Liver (tissue), 9 donors: ENCODE data around the gene RAI2. TPM values are rescaled to one million over a fixed set of nuclear protein-coding genes. Genes with fewer than 3 reads are reported as not detected.

ENCODE experiments used
- DNase-seq: peaks from one replicate; pipeline ENCODE4 v3.0.0-alpha.2; 2017; ENCODE audit warnings: low spot score
- H3K27ac ChIP-seq, 2 donors: one replicate each; pipeline ENCODE4 v1.7.0; 2013; ENCODE audit warnings: inconsistent platforms in 2 of 2, low read length in 2 of 2, control low read depth in 1 of 2, low read depth in 1 of 2, mild to moderate bottlenecking in 1 of 2
- H3K27me3 ChIP-seq, 4 donors: one replicate each; pipeline versions ENCODE4 v1.6.1 to v1.7.0; 2013; ENCODE audit warnings: low read length in 3 of 4, inconsistent platforms in 1 of 4, mild to moderate bottlenecking in 1 of 4, moderate library complexity in 1 of 4; ENCODE audit not compliant: control insufficient read depth in 4 of 4, insufficient read depth in 4 of 4
- H3K36me3 ChIP-seq, 4 donors: one replicate each; pipeline versions ENCODE4 v1.6.1 to v1.7.0; 2013; ENCODE audit warnings: low read length in 3 of 4, mild to moderate bottlenecking in 3 of 4, low read depth in 1 of 4, moderate library complexity in 1 of 4; ENCODE audit not compliant: control insufficient read depth in 4 of 4, insufficient read depth in 3 of 4
- H3K4me1 ChIP-seq, 4 donors: one replicate each; pipeline versions ENCODE4 v1.6.1 to v1.7.0; 2013; ENCODE audit warnings: low read length in 3 of 4, mild to moderate bottlenecking in 3 of 4, moderate library complexity in 1 of 4; ENCODE audit not compliant: control insufficient read depth in 4 of 4, insufficient read depth in 4 of 4
- H3K4me3 ChIP-seq, 3 donors: one replicate each; pipeline versions ENCODE4 v1.6.1 to v1.7.0; 2013; ENCODE audit warnings: low read length in 3 of 3, control low read depth in 1 of 3, low read depth in 1 of 3, mild to moderate bottlenecking in 1 of 3
- H3K9ac ChIP-seq, 2 donors: one replicate each; pipeline ENCODE4 v1.7.0; 2013; ENCODE audit warnings: low read length in 2 of 2, mild to moderate bottlenecking in 2 of 2, moderate library complexity in 2 of 2, control low read depth in 1 of 2, low read depth in 1 of 2
- H3K9me3 ChIP-seq, 4 donors: one replicate each; pipeline versions ENCODE4 v1.6.1 to v1.7.0; 2013; ENCODE audit warnings: low read length in 3 of 4; ENCODE audit not compliant: control insufficient read depth in 4 of 4
- EGR1 ChIP-seq, 2 donors: IDR thresholded peaks; 2 replicates each; pipeline ENCODE4 v1.6.1; 2016 to 2018; ENCODE audit warnings: antibody characterized with exemption in 2 of 2, low read depth in 2 of 2
- FOXA1 ChIP-seq: IDR thresholded peaks from 2 replicates; pipeline ENCODE4 v1.6.1; 2016; ENCODE audit warnings: antibody characterized with exemption
- FOXA2 ChIP-seq: IDR thresholded peaks from 2 replicates; pipeline ENCODE4 v1.6.1; 2016; ENCODE audit warnings: antibody characterized with exemption
- GABPA ChIP-seq, 2 donors: IDR thresholded peaks in 1 of 2; conservative IDR thresholded peaks in 1 of 2; 2 replicates each; pipeline ENCODE4 v1.6.1; 2016; ENCODE audit warnings: antibody characterized with exemption in 2 of 2, mild to moderate bottlenecking in 1 of 2, moderate library complexity in 1 of 2
- HNF4A ChIP-seq, 2 donors: conservative IDR thresholded peaks; 2 replicates each; pipeline ENCODE4 v1.6.1; 2016; ENCODE audit warnings: antibody characterized with exemption in 2 of 2, mild to moderate bottlenecking in 2 of 2
- HNF4G ChIP-seq: IDR thresholded peaks from 2 replicates; pipeline ENCODE4 v1.6.1; 2016; ENCODE audit warnings: antibody characterized with exemption
- JUND ChIP-seq, 2 donors: IDR thresholded peaks; 2 replicates each; pipeline ENCODE4 v1.6.1; 2016; ENCODE audit warnings: antibody characterized with exemption in 2 of 2
- NR2F2 ChIP-seq: IDR thresholded peaks from 2 replicates; pipeline ENCODE4 v1.6.1; 2016; ENCODE audit warnings: antibody characterized with exemption
- RAD21 ChIP-seq, 2 donors: IDR thresholded peaks; 2 replicates each; pipeline ENCODE4 v1.6.1; 2016; ENCODE audit warnings: antibody characterized with exemption in 2 of 2, mild to moderate bottlenecking in 2 of 2
- RXRA ChIP-seq, 2 donors: IDR thresholded peaks; 2 replicates each; pipeline ENCODE4 v1.6.1; 2017 to 2018; ENCODE audit warnings: antibody characterized with exemption in 2 of 2, mild to moderate bottlenecking in 1 of 2
- SP1 ChIP-seq: IDR thresholded peaks from 2 replicates; pipeline ENCODE4 v1.6.1; 2018; ENCODE audit warnings: antibody characterized with exemption, mild to moderate bottlenecking
- TAF1 ChIP-seq: conservative IDR thresholded peaks from 2 replicates; pipeline ENCODE4 v1.6.1; 2016; ENCODE audit warnings: antibody characterized with exemption, mild to moderate bottlenecking
- YY1 ChIP-seq: IDR thresholded peaks from 2 replicates; pipeline ENCODE4 v1.6.1; 2016; ENCODE audit warnings: antibody characterized with exemption, mild to moderate bottlenecking
- WGBS: extraction: QIAGEN DNeasy Blood & Tissue Kit; methylation state at CpG from one replicate; pipeline ENCODE4 v1.1.7; 2013; 5-methylcytosine and 5-hydroxymethylcytosine counted together
- polyA plus RNA-seq, 2 donors: library from polyadenylated mRNA; stranded (reverse) in 1 of 2; unstranded in 1 of 2; fragments of 200-250 nt in 1 of 2; fragments of >200 nt in 1 of 2; fragmentation: Nextera tagmentation in 1 of 2; extraction: Ambion mirVana in 1 of 2; gene quantifications; one replicate each; pipeline versions ENCODE4 v1.2.1 to v1.2.3, GENCODE V29; 2013 to 2015
- total RNA-seq, 2 donors: library from RNA; depleted of rRNA; stranded (reverse); fragments of >200 nt; gene quantifications; one replicate each; pipeline ENCODE4 v1.2.3, GENCODE V29; 2014
- TF ChIP-seq, protein P1 (sequence below): IDR thresholded peaks from 2 replicates; pipeline ENCODE4 v1.6.1; 2016; ENCODE audit warnings: antibody characterized with exemption
- TF ChIP-seq, protein P2 (sequence below): IDR thresholded peaks from 2 replicates; pipeline ENCODE4 v1.6.1; 2016; ENCODE audit warnings: antibody characterized with exemption
- TF ChIP-seq, protein P3 (sequence below): fragments of 150-350 bp; IDR thresholded peaks from 2 replicates; pipeline ENCODE4 v1.5.1; 2017; ENCODE audit warnings: improper control_type of control experiment, low read depth, low read length; ENCODE audit not compliant: missing input control
- TF ChIP-seq, protein P4 (sequence below): IDR thresholded peaks from 2 replicates; pipeline ENCODE4 v1.6.1; 2016; ENCODE audit warnings: antibody characterized with exemption, mild to moderate bottlenecking
- TF ChIP-seq, protein P5 (sequence below): IDR thresholded peaks from 2 replicates; pipeline ENCODE4 v1.6.1; 2016; ENCODE audit warnings: antibody characterized with exemption
- donor health status: healthy.
- donor health status: healthy.
- donor health status: healthy.
- donor health status: healthy.
- donor health status: healthy.

RAI2 gene
- total and polyA plus RNA-seq, 4 donors = 0.14 to 1.8 (median 0.97) TPM

DNA sequence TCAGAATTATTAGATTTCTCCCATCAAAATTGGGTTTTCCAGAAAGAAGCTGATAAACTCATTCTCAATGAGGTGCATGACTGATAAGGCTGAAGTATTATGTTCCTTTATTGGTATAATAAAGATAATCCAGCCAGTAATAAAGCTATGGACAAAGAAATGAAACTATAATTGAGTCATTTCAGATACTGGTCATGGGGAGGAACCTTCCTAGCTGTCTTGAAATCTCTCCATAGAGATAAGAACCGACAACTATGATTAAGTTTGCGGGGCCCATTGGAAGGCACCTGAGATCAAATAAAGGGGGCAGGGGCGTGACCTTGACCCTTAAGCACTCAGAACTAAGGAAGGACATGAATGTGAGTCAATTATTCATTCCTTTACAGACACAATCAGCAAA lies 47.8 kb downstream of the RAI2 start (continued):
- no peak for TF ChIP-seq GABPA (IDR thresholded peaks at IDR 0.05 in 1 of 2, conservative IDR thresholded peaks at IDR 0.05 in 1 of 2)

DNA sequence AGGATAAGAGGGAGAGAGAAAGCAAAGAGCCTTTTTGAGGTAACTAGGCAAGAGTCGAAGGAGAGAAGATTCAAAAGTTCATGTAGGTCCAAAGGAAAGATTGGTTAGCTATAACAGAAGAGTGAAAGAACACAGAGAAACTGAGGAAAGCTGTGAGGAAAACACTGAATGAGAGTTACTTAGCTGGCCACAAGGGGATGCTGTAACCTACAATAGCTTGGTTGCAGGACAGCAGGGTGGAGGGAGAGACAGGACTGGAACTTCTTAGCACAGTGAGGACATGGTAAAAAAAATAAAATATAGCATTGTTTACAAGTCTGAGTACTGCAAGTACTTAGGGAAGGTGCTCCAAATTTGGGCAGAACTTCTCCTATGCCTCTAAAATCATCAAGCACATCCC lies 48.3 kb downstream of the RAI2 start:
- no peaks in the 10 kb centered on the region for H3K9me3 ChIP-seq
- H3K36me3 ChIP-seq = no peaks in the 10 kb centered on the region
- H3K4me1 ChIP-seq = no peaks in the 10 kb centered on the region
- 28% methylated on average over 1 of the region's 1 CpG for WGBS
- no peaks in the 10 kb centered on the region for H3K27me3 ChIP-seq
- no peak overlapping the region for H3K4me3 ChIP-seq
- TF ChIP-seq YY1 (no peak), NR2F2 (no peak), HNF4G (no peak), EGR1 (IDR thresholded peaks at IDR 0.05; ENCODE audit: low read depth in 2 of 2) (no peak), RAD21 (IDR thresholded peaks at IDR 0.05) (peak; percentile 58 to 80), TAF1 (no peak), HNF4A (conservative IDR thresholded peaks at IDR 0.05) (no peak), SP1 (no peak), FOXA1 (no peak)
- TF ChIP-seq, protein P1, sequence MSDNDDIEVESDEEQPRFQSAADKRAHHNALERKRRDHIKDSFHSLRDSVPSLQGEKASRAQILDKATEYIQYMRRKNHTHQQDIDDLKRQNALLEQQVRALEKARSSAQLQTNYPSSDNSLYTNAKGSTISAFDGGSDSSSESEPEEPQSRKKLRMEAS = no peak
- TF ChIP-seq, protein P2, sequence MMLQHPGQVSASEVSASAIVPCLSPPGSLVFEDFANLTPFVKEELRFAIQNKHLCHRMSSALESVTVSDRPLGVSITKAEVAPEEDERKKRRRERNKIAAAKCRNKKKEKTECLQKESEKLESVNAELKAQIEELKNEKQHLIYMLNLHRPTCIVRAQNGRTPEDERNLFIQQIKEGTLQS = no peak
- TF ChIP-seq, protein P3, sequence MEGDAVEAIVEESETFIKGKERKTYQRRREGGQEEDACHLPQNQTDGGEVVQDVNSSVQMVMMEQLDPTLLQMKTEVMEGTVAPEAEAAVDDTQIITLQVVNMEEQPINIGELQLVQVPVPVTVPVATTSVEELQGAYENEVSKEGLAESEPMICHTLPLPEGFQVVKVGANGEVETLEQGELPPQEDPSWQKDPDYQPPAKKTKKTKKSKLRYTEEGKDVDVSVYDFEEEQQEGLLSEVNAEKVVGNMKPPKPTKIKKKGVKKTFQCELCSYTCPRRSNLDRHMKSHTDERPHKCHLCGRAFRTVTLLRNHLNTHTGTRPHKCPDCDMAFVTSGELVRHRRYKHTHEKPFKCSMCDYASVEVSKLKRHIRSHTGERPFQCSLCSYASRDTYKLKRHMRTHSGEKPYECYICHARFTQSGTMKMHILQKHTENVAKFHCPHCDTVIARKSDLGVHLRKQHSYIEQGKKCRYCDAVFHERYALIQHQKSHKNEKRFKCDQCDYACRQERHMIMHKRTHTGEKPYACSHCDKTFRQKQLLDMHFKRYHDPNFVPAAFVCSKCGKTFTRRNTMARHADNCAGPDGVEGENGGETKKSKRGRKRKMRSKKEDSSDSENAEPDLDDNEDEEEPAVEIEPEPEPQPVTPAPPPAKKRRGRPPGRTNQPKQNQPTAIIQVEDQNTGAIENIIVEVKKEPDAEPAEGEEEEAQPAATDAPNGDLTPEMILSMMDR = peak; percentile 44
- H3K9ac ChIP-seq = no peak overlapping the region
- no peak for DNase-seq
- no peak overlapping the region for H3K27ac ChIP-seq

DNA sequence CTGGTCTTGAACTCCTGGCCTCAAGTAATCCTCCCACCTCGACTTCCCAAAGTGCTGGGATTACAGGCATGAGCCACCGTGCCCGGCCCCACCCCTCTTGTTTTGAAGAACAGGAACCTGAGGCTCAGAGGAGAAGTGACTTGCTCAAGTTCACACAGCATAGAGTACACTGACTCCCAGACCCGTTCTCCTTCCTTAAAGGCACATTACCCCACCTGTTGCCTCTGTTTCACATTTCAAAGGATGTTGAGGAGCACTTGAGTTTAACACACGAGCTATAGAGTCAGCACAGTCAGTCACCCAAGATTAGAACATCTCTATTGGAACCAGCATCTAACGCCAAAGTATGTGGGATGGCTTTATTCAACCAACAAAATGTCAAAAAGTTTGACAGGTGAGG lies 51.1 kb downstream of the RAI2 start:
- H3K27me3 ChIP-seq = no peaks in the 10 kb centered on the region

More for the DNA sequence above, 51.1 kb downstream of the RAI2 start:
- 76% methylated on average over 6 of the region's 6 CpGs for WGBS
- Histone ChIP-seq H3K4me1 (no peaks in the 10 kb centered on the region), H3K4me3 (no peak overlapping the region), H3K9ac (no peak overlapping the region), H3K9me3 (no peaks in the 10 kb centered on the region), H3K36me3 (no peaks in the 10 kb centered on the region), H3K27ac (no peak overlapping the region)
- DNase-seq = no peak
- TF ChIP-seq RXRA (IDR thresholded peaks at IDR 0.05) (no peak), EGR1 (IDR thresholded peaks at IDR 0.05; ENCODE audit: low read depth in 2 of 2) (no peak), FOXA1 (no peak), NR2F2 (no peak), TAF1 (no peak), SP1 (no peak), YY1 (no peak), FOXA2 (no peak), HNF4G (no peak), RAD21 (IDR thresholded peaks at IDR 0.05) (no peak), GABPA (IDR thresholded peaks at IDR 0.05 in 1 of 2, conservative IDR thresholded peaks at IDR 0.05 in 1 of 2) (no peak), JUND (IDR thresholded peaks at IDR 0.05) (no peak), HNF4A (conservative IDR thresholded peaks at IDR 0.05) (no peak)
- TF ChIP-seq, protein P2 = no peak
- TF ChIP-seq, protein P3 = no peak
- TF ChIP-seq, protein P4, sequence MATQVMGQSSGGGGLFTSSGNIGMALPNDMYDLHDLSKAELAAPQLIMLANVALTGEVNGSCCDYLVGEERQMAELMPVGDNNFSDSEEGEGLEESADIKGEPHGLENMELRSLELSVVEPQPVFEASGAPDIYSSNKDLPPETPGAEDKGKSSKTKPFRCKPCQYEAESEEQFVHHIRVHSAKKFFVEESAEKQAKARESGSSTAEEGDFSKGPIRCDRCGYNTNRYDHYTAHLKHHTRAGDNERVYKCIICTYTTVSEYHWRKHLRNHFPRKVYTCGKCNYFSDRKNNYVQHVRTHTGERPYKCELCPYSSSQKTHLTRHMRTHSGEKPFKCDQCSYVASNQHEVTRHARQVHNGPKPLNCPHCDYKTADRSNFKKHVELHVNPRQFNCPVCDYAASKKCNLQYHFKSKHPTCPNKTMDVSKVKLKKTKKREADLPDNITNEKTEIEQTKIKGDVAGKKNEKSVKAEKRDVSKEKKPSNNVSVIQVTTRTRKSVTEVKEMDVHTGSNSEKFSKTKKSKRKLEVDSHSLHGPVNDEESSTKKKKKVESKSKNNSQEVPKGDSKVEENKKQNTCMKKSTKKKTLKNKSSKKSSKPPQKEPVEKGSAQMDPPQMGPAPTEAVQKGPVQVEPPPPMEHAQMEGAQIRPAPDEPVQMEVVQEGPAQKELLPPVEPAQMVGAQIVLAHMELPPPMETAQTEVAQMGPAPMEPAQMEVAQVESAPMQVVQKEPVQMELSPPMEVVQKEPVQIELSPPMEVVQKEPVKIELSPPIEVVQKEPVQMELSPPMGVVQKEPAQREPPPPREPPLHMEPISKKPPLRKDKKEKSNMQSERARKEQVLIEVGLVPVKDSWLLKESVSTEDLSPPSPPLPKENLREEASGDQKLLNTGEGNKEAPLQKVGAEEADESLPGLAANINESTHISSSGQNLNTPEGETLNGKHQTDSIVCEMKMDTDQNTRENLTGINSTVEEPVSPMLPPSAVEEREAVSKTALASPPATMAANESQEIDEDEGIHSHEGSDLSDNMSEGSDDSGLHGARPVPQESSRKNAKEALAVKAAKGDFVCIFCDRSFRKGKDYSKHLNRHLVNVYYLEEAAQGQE = no peak
- TF ChIP-seq, protein P5, sequence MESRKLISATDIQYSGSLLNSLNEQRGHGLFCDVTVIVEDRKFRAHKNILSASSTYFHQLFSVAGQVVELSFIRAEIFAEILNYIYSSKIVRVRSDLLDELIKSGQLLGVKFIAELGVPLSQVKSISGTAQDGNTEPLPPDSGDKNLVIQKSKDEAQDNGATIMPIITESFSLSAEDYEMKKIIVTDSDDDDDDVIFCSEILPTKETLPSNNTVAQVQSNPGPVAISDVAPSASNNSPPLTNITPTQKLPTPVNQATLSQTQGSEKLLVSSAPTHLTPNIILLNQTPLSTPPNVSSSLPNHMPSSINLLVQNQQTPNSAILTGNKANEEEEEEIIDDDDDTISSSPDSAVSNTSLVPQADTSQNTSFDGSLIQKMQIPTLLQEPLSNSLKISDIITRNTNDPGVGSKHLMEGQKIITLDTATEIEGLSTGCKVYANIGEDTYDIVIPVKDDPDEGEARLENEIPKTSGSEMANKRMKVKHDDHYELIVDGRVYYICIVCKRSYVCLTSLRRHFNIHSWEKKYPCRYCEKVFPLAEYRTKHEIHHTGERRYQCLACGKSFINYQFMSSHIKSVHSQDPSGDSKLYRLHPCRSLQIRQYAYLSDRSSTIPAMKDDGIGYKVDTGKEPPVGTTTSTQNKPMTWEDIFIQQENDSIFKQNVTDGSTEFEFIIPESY = no peak
- TF ChIP-seq, protein P1 = no peak
